Stomach (tissue), 4 donors: Measurements from ENCODE around the gene NCAPG2.

Source experiments
- EP300 ChIP-seq: sonication (generic); formaldehyde crosslinking; IDR thresholded peaks from one replicate; pipeline ENCODE4 v1.6.1; 2017; ENCODE audit warnings: antibody characterized with exemption
- POLR2A ChIP-seq, 4 donors: fragments of 450-650 bp; IDR thresholded peaks; one replicate each; pipeline ENCODE4 v1.6.1; 2016; ENCODE audit warnings: antibody characterized with exemption in 4 of 4, control low read depth in 2 of 4, mild to moderate bottlenecking in 1 of 4, moderate library complexity in 1 of 4
- TF ChIP-seq, protein P1 (sequence below), 7 experiments: fragments of 450-650 bp in 4 of 7; fragments of 200-600 bp in 3 of 7; sonication (generic) in 3 of 7; IDR thresholded peaks; one replicate each; pipeline ENCODE4 v1.5.1; 2016 to 2019; ENCODE audit warnings: antibody characterized with exemption in 7 of 7, control low read depth in 2 of 7, mild to moderate bottlenecking in 1 of 7

DNA sequence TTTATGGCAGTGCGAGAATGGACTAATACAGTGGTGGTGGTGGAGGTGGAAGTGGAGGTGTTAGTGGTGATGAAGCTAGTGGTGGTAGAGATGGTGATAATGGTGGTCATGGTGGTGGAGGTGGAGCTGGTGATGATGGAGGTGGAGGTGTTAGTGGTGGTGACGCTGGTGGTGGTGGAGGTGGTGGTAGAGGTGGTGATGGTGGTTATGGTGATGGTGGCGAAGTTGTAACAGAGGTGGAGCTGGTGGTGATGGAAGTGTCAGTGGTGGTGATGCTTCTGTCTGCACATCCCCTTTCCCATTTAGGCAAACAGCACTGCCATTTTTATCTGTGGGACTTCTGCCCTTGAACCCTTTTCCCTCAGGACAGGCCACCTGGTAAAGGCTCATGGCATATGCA lies 109.5 kb downstream of the NCAPG2 start:
- TF ChIP-seq, protein P1, sequence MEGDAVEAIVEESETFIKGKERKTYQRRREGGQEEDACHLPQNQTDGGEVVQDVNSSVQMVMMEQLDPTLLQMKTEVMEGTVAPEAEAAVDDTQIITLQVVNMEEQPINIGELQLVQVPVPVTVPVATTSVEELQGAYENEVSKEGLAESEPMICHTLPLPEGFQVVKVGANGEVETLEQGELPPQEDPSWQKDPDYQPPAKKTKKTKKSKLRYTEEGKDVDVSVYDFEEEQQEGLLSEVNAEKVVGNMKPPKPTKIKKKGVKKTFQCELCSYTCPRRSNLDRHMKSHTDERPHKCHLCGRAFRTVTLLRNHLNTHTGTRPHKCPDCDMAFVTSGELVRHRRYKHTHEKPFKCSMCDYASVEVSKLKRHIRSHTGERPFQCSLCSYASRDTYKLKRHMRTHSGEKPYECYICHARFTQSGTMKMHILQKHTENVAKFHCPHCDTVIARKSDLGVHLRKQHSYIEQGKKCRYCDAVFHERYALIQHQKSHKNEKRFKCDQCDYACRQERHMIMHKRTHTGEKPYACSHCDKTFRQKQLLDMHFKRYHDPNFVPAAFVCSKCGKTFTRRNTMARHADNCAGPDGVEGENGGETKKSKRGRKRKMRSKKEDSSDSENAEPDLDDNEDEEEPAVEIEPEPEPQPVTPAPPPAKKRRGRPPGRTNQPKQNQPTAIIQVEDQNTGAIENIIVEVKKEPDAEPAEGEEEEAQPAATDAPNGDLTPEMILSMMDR (IDR thresholded peaks at IDR 0.05) = no peak
- TF ChIP-seq EP300 (no peak), POLR2A (IDR thresholded peaks at IDR 0.05) (no peak)
